ENCODE measurements around the gene BMP3. TPM values are rescaled to one million over a fixed set of nuclear protein-coding genes. Genes with fewer than 3 reads are reported as not detected.
A peak's percentile ranks its signal among the peaks of the same experiment; 100 is the strongest.

Gene BMP3
- total RNA-seq, 6 experiments from 2014 or later, result not detected

GRCh38 chr4:81052119-81053068 is 21.9 kb downstream of the BMP3 start:
- DNase-seq (peak in 2 of 3 donors; percentile 56 to 78), ATAC-seq (peak; percentile 96 to 98 (median 98))
- peak; percentile 72 to 89 (median 78) for TF ChIP-seq CTCF (IDR thresholded peaks at IDR 0.05)
- TF ChIP-seq POLR2A (IDR thresholded peaks at IDR 0.05), result no peak
- Histone ChIP-seq H3K4me3 (no peak overlapping the region), H3K36me3 (no peaks in the 10 kb centered on the region), H3K27ac (no peak overlapping the region), H3K4me1 (peaks cover 0 to 3% (median 0%) of the 10 kb centered on the region in 4 donors), H3K27me3 (no peaks in the 10 kb centered on the region), H3K9me3 (no peaks in the 10 kb centered on the region)
- intact Hi-C loops (cut with DNase I), result no loop called here
- WGBS (ENCODE audit: insufficient coverage, low coverage, low lambda C conversion rate, missing lambda C conversion rate), result 32% methylated on average over 7 of the region's 7 CpGs

GRCh38 chr4:81058621-81059020 is 28.1 kb downstream of the BMP3 start:
- intact Hi-C loops (cut with DNase I), result loop anchor here in 1 of 2 donors (5.0 kb wide), 1 partner anchor 696 kb away; no protein-coding TSS in a partner anchor

GRCh38 chr4:81060587-81061343 is 30.3 kb downstream of the BMP3 start:
- WGBS (ENCODE audit: insufficient coverage, low coverage, low lambda C conversion rate, missing lambda C conversion rate), result 64% methylated on average over 6 of the region's 6 CpGs
- ATAC-seq, result peak in 2 of 4 donors; percentile 23 to 26

More at GRCh38 chr4:81058621-81059020, 28.1 kb downstream of the BMP3 start:
- Histone ChIP-seq H3K27ac (no peak overlapping the region), H3K4me1 (peaks cover 0 to 10% (median 0%) of the 10 kb centered on the region in 4 donors), H3K4me3 (no peak overlapping the region), H3K36me3 (no peaks in the 10 kb centered on the region), H3K9me3 (no peaks in the 10 kb centered on the region), H3K27me3 (no peaks in the 10 kb centered on the region)
- ATAC-seq, result no peak
- WGBS (ENCODE audit: insufficient coverage, low coverage, low lambda C conversion rate, missing lambda C conversion rate), result 22% methylated on average over 1 of the region's 1 CpG
- no peak for TF ChIP-seq POLR2A (IDR thresholded peaks at IDR 0.05)
- no peak for TF ChIP-seq CTCF (IDR thresholded peaks at IDR 0.05)
- no peak for DNase-seq

GRCh38 chr4:81061344-81061730 is 30.8 kb downstream of the BMP3 start:
- Histone ChIP-seq H3K9me3 (no peaks in the 10 kb centered on the region), H3K27ac (no peak overlapping the region), H3K36me3 (no peaks in the 10 kb centered on the region), H3K4me1 (peaks cover 0 to 10% (median 0%) of the 10 kb centered on the region in 4 donors), H3K4me3 (no peak overlapping the region), H3K27me3 (no peaks in the 10 kb centered on the region)
- TF ChIP-seq POLR2A (IDR thresholded peaks at IDR 0.05), result no peak
- no peak for TF ChIP-seq CTCF (IDR thresholded peaks at IDR 0.05)
- DNase-seq, result no peak
- peak in 3 of 4 donors; percentile 38 to 55 (median 53) for ATAC-seq
- intact Hi-C loops (cut with DNase I), result no loop called here

More at GRCh38 chr4:81060587-81061343, 30.3 kb downstream of the BMP3 start:
- intact Hi-C loops (cut with DNase I), result no loop called here
- no peak for DNase-seq
- no peak overlapping the region for H3K4me3 ChIP-seq
- no peak for TF ChIP-seq POLR2A (IDR thresholded peaks at IDR 0.05)
- no peak for TF ChIP-seq CTCF (IDR thresholded peaks at IDR 0.05)
- no peak overlapping the region for H3K27ac ChIP-seq
- H3K4me1 ChIP-seq, result peaks cover 0 to 10% (median 0%) of the 10 kb centered on the region in 4 donors
- no peaks in the 10 kb centered on the region for H3K36me3 ChIP-seq
- H3K9me3 ChIP-seq, result no peaks in the 10 kb centered on the region
- H3K27me3 ChIP-seq, result no peaks in the 10 kb centered on the region
